Activated T-helper 1 cell treated with anti-CD3 and anti-CD28 coated beads, Interleukin-12 subunit alpha, Interleukin-12 subunit beta, Interleukin-2, Interleukin-4 antibody, amounts not matched to agents 30 ng/mL and 10 ng/mL and 1 ng/mL, durations not matched to agents 14 hours and 24 hours and 36 hours (primary cell): Measurements from ENCODE around the gene RBMS3. TPM values are rescaled to one million over a fixed set of nuclear protein-coding genes. Genes with fewer than 3 reads are reported as not detected.

Experiments used
- DNase-seq: peaks from one replicate; pipeline ENCODE4 v3.0.0; 2021; ENCODE audit warnings: low spot score
- H3K27ac Mint-ChIP-seq: one replicate; pipeline ENCODE4 v1.8.0; 2021; ENCODE audit warnings: mild to moderate bottlenecking, mixed read lengths
- H3K27me3 Mint-ChIP-seq: one replicate; pipeline ENCODE4 v1.8.0; 2022; ENCODE audit warnings: mild to moderate bottlenecking, moderate library complexity, mixed read lengths; ENCODE audit not compliant: insufficient read depth
- H3K36me3 Mint-ChIP-seq: one replicate; pipeline ENCODE4 v1.8.0; 2021; ENCODE audit warnings: low read depth, mixed read lengths
- H3K4me1 Mint-ChIP-seq: one replicate; pipeline ENCODE4 v1.8.0; 2021; ENCODE audit warnings: low read depth, mixed read lengths
- H3K4me3 Mint-ChIP-seq: one replicate; pipeline ENCODE4 v1.8.0; 2021; ENCODE audit warnings: mild to moderate bottlenecking, moderate library complexity, mixed read lengths
- H3K9me3 Mint-ChIP-seq: one replicate; pipeline ENCODE4 v1.8.0; 2021; ENCODE audit warnings: mixed read lengths
- intact Hi-C: fragments of 100-400 bp; cut with micrococcal nuclease; formaldehyde crosslinking; loops from one replicate; pipeline ENCODE4 v1.15.1; 2024
- total RNA-seq: library from RNA; stranded (reverse); gene quantifications from 2 replicates; pipeline ENCODE4 v1.2.3, GENCODE V29; 2022

The RBMS3 gene
- total RNA-seq, 1 donor from 2014 or later: 3.7 TPM

DNA sequence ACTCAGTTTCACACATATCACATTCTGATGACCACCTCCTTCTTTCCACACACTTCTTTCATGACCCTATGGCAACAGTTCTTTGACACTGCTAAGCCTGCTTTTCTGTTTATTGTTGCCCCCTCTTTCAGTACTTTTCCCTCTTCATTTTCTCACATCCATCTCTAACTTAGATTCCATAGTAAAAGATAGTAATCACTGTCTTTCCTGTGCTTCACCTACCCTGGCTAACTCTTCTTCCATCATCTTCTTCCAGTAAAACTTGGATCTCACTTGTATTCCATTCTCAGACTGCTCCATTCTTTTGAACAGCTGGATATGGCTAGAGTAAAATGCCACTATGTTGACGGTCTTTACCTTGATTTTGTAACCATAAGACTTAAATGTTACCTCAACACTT lies 692.9 kb downstream of the RBMS3 start:
- intact Hi-C loops: no loop called here
- no peaks in the 10 kb centered on the region for H3K4me1 Mint-ChIP-seq
- no peaks in the 10 kb centered on the region for H3K9me3 Mint-ChIP-seq
- no peak for DNase-seq
- H3K36me3 Mint-ChIP-seq: no peaks in the 10 kb centered on the region
- no peak overlapping the region for H3K27ac Mint-ChIP-seq
- no peak overlapping the region for H3K4me3 Mint-ChIP-seq
- H3K27me3 Mint-ChIP-seq: peaks cover 4% of the 10 kb centered on the region

DNA sequence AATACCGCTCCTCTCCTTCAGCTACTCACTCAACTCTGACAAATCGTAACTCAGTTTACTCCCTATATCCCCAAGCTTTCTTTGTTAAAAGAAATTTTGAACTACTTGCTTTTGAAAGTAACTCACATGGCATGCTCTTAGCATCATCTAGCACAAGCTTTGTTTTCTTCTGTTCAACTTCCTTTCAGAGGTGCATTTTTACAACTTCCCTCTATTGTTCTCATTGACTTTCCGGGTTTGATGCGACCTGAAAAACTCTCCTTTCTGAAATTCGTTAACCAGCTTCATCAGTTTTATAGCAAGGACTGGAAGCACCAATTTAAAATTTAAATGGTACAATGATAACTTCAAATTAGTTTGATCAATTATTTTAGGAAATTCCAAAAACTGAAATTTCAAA lies 696.0 kb downstream of the RBMS3 start:
- DNase-seq: no peak
- peaks cover under 1% of the 10 kb centered on the region for H3K9me3 Mint-ChIP-seq
- peaks cover 2% of the 10 kb centered on the region for H3K27me3 Mint-ChIP-seq
- H3K27ac Mint-ChIP-seq: no peak overlapping the region
- H3K4me3 Mint-ChIP-seq: no peak overlapping the region
- intact Hi-C loops: no loop called here
- H3K4me1 Mint-ChIP-seq: no peaks in the 10 kb centered on the region
- no peaks in the 10 kb centered on the region for H3K36me3 Mint-ChIP-seq

DNA sequence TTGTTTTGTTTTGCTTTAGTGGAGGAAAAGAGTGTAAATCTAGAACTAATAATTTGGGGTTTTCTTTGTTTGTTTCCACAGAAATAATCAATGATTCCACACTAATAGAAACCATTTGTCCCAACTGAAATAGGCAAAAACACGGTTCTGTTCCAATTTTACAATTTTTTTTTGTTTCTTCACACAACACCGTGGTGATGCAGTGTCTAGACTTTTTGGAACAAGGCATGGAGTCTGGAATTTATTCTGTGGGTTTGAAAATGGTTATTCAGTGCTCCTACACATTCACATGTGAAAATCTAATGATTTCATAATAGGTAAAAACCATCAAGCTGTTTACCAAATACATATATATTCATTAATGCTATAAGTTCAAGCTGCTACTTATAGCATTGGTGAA lies 696.5 kb downstream of the RBMS3 start:
- no peaks in the 10 kb centered on the region for H3K4me1 Mint-ChIP-seq
- no peaks in the 10 kb centered on the region for H3K36me3 Mint-ChIP-seq
- no peak overlapping the region for H3K27ac Mint-ChIP-seq
- intact Hi-C loops: no loop called here
- peaks cover 2% of the 10 kb centered on the region for H3K27me3 Mint-ChIP-seq
- H3K9me3 Mint-ChIP-seq: peaks cover 5% of the 10 kb centered on the region
- H3K4me3 Mint-ChIP-seq: no peak overlapping the region
- no peak for DNase-seq

DNA sequence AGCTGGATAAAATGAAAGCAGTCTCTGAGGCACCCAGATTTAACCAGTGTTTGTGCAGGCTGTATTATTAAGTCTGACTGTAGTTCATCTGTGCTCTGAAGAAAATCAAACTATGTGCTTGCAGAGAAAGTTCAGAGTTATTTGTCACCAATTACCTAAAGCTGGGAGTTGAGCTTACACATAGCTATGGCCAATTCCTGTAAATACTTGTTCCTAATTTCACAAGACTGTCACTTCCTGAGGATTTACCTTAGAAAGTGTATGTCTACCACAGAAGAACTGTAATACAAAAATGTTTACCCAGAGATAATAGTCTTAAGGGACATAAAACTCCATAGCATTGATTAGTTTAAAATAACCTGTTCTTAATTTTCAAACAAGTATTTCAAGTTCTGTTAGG lies 697.2 kb downstream of the RBMS3 start:
- Mint-ChIP-seq H3K4me3 (no peak overlapping the region), H3K4me1 (no peaks in the 10 kb centered on the region), H3K27me3 (peaks cover 2% of the 10 kb centered on the region), H3K36me3 (no peaks in the 10 kb centered on the region), H3K27ac (no peak overlapping the region), H3K9me3 (peaks cover 9% of the 10 kb centered on the region)
- intact Hi-C loops: no loop called here
- no peak for DNase-seq

DNA sequence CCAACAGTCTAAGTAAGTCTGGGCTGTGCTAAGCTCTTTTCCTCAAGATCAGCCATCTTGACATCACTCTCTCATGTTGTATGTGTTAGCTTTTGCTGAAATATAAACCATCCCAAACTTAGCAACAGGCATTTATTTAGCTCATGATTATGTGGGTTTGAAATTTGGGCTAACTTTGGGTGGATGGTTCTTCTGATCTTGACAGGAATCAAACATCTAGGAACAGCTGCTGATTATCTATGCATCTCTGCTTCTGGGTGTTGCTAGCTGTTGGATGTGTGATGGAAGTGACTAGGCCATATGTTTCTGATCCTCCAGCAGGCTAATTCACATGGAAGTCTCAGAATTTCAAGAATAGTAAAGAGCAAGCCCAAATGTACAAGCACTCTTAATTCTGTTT lies 710.3 kb downstream of the RBMS3 start:
- no peak overlapping the region for H3K27ac Mint-ChIP-seq
- peaks cover 2% of the 10 kb centered on the region for H3K27me3 Mint-ChIP-seq
- no peak overlapping the region for H3K4me3 Mint-ChIP-seq
- no peaks in the 10 kb centered on the region for H3K36me3 Mint-ChIP-seq
- no peak for DNase-seq
- H3K9me3 Mint-ChIP-seq: no peaks in the 10 kb centered on the region
- intact Hi-C loops: no loop called here
- no peaks in the 10 kb centered on the region for H3K4me1 Mint-ChIP-seq

DNA sequence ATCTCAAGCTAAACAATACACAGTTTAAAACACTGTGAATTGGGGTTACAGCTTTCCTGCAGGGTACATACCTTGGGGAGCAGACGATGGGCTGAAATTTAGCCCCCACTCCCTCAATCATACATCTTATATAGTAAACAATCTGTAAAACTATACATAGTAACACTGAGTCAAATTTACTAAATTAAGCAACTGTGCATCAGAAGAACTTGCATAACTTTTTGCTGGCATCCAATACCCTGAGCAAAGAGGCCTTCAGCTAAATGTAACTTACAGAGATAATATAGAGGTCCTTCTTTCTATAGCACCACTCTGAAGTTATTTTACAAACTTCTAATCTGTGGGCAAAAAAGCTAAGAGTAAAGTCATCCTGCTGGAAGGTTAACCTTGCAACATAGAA lies 721.9 kb downstream of the RBMS3 start:
- peaks cover 3% of the 10 kb centered on the region for H3K27me3 Mint-ChIP-seq
- no peak overlapping the region for H3K4me3 Mint-ChIP-seq
- no peaks in the 10 kb centered on the region for H3K9me3 Mint-ChIP-seq
- no peaks in the 10 kb centered on the region for H3K36me3 Mint-ChIP-seq
- no peak for DNase-seq
- peaks cover 3% of the 10 kb centered on the region for H3K4me1 Mint-ChIP-seq
- no peak overlapping the region for H3K27ac Mint-ChIP-seq
- intact Hi-C loops: no loop called here

DNA sequence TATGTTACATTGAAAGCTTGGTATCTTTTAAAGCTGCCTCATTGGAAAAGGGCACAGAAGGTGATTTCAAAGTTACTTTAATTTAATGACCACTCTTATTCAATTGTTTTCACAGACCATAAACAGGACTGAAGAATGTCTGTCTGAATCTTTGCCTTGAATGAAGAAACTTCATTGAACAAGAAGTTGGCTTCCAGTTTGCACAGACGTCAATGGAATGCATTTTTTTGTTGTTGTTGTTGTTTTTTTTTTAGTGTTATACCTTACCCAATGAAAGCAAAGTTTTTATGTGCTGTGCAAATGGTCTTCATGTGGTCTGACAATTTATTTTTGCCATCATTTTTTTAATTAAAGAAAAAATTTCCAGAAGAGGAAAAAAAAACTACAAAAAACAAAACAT lies 722.9 kb downstream of the RBMS3 start:
- DNase-seq: no peak
- H3K27ac Mint-ChIP-seq: no peak overlapping the region
- peaks cover 3% of the 10 kb centered on the region for H3K27me3 Mint-ChIP-seq
- H3K9me3 Mint-ChIP-seq: no peaks in the 10 kb centered on the region
- peaks cover 3% of the 10 kb centered on the region for H3K4me1 Mint-ChIP-seq
- H3K36me3 Mint-ChIP-seq: no peaks in the 10 kb centered on the region
- no peak overlapping the region for H3K4me3 Mint-ChIP-seq
- intact Hi-C loops: no loop called here

DNA sequence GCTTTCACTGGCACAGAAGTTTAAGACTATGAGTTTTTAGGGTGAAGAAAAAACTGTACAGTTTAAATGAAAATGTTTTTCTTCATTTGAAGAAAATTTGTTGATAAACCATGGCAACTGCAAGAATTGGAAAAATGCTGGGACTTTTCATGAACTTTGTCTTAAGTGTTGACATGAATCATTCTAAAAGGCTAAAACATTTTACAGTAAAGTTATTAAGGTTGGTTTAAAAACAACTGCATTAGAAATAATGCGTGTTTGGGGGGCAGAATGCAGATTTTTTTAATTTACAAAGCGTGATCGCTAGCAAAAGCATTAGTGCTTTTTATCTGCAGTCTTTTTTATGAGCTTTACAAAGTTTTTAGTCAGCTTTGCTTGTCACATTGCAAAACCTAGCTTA lies 723.6 kb downstream of the RBMS3 start:
- Mint-ChIP-seq H3K27me3 (peaks cover 3% of the 10 kb centered on the region), H3K4me3 (no peak overlapping the region), H3K9me3 (no peaks in the 10 kb centered on the region), H3K36me3 (no peaks in the 10 kb centered on the region), H3K27ac (no peak overlapping the region), H3K4me1 (peaks cover 3% of the 10 kb centered on the region)
- intact Hi-C loops: no loop called here
- no peak for DNase-seq

DNA sequence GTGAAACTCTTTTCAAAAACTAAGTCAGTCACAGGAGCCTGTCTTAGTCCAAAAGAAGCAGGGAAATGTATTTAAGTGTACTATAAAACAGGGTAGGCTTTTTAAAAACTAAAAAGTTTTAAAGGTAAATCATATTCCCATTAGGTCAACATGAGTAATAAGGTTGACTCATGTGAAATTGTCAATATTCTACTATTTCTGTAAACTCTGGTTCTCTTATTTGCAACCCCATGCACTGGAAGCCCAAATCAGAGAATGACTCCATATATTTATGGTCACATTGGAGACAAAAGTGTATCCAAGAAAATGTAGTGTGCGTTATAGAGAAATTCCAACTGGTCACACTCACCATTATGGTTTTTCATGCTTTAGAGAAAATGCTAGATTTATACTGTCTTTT lies 725.2 kb downstream of the RBMS3 start:
- Mint-ChIP-seq H3K4me3 (no peak overlapping the region), H3K9me3 (no peaks in the 10 kb centered on the region), H3K27ac (no peak overlapping the region), H3K27me3 (peaks cover 3% of the 10 kb centered on the region), H3K36me3 (no peaks in the 10 kb centered on the region), H3K4me1 (peaks cover 3% of the 10 kb centered on the region)
- intact Hi-C loops: no loop called here
- DNase-seq: no peak

DNA sequence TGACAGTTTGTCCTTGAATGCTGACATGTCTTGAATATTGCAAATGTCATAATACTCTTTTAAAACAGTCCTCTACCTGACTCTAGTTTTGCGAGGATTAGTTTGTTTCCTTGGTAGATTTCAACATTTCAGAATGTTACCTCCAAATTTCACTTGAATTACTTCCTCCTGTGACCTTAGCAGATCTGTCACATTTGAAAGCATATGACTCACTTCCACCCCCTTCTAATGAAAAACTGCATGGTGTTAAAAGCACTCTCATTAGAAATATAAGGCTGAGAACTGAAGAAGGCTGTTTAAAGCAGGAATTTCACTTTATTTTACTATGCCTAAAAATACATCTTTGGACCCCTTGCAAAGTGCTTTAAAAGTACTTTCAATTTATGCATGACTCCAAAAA lies 726.8 kb downstream of the RBMS3 start:
- H3K27ac Mint-ChIP-seq: no peak overlapping the region
- H3K27me3 Mint-ChIP-seq: peaks cover 3% of the 10 kb centered on the region
- no peaks in the 10 kb centered on the region for H3K36me3 Mint-ChIP-seq
- H3K9me3 Mint-ChIP-seq: no peaks in the 10 kb centered on the region
- no peak overlapping the region for H3K4me3 Mint-ChIP-seq
- H3K4me1 Mint-ChIP-seq: peaks cover 3% of the 10 kb centered on the region
- no peak for DNase-seq
- intact Hi-C loops: no loop called here

DNA sequence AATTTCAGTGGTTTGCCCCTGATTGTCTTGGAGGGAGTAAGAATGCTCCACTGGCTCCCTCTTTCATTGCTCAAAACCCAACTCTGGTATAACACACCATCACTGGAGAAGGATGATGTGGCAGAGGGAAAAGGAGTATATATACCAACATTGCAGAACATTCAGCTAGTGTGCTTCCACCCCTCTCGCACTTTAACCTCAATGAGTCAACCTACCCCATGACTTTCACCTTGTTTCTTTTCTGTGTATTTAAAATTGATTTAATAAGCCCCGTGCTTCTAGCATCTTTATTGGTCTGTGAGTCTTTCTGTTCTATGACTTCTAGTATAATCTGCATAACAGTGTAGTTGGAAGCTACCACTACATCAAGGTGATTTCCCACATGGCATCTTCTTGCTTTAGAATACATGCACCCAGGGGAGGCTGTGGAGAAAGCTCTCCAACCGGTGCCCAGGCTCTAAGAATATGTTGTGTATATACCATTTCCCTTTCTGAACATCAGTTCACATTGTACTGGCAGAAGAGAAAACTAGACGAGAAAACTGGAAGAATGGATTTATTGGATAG lies 730.4 kb downstream of the RBMS3 start:
- H3K36me3 Mint-ChIP-seq: no peaks in the 10 kb centered on the region
- no peak for DNase-seq
- H3K27ac Mint-ChIP-seq: no peak overlapping the region
- H3K4me3 Mint-ChIP-seq: no peak overlapping the region
- no peaks in the 10 kb centered on the region for H3K9me3 Mint-ChIP-seq
- intact Hi-C loops: loop anchor here (10.0 kb wide), 1 partner anchor 1097 kb away; no protein-coding TSS in a partner anchor
- H3K4me1 Mint-ChIP-seq: peaks cover 3% of the 10 kb centered on the region
- H3K27me3 Mint-ChIP-seq: peaks cover 4% of the 10 kb centered on the region

DNA sequence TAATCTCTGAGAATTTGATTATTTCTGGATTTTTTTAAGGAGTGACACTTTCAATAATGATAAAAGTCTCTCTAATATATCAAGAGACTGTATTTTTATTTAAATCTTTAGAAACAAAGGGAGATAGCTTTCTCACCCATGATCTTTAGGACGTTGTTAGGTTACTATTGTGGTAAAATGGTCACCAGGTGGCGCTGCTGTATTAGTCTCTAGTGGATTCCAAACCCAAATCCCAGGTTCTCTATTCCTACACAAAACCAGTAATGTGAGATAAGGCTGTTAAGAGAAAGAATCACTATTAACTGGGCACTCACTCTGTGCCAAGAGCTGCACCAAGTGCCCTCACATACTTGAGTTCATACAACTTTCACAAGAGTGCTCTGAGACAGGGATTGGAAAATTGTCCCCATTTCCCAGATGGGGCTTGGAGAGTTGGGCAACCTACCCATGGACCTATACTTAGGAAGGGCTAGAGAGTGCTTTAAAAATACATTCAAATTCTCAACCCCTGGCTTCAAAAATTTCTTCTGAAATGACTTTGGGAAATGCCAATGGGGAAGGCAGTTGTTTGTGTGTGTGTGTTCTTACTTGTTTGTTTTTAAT lies 732.2 kb downstream of the RBMS3 start:
- peaks cover 5% of the 10 kb centered on the region for H3K27me3 Mint-ChIP-seq
- no peak overlapping the region for H3K27ac Mint-ChIP-seq
- intact Hi-C loops: loop anchor here (1.0 to 10.0 kb wide), 2 partner anchors 738 to 1098 kb away; no protein-coding TSS in a partner anchor
- peak; percentile 3 for DNase-seq
- H3K36me3 Mint-ChIP-seq: no peaks in the 10 kb centered on the region
- no peak overlapping the region for H3K4me3 Mint-ChIP-seq
- no peaks in the 10 kb centered on the region for H3K4me1 Mint-ChIP-seq
- H3K9me3 Mint-ChIP-seq: no peaks in the 10 kb centered on the region

DNA sequence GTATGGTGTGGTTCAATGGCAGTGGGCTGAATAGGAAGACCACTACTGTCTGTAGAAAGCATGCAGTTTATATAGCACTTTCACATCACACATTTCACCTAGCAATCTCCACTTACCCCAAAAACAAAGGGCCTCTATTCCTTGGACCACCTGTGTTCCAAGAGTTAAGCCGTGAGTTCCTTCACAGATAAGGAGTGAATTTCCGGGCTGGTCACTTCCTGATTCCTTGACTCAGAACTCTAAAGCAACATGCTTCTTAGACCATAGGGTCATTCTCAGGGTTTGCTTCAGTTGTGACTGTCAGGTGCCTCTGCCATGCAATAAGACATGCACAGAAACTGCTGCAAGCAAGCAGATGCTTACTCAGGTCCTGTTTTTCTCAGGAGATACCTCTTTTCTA lies 737.0 kb downstream of the RBMS3 start:
- Mint-ChIP-seq H3K27ac (no peak overlapping the region), H3K36me3 (no peaks in the 10 kb centered on the region), H3K9me3 (no peaks in the 10 kb centered on the region), H3K4me3 (no peak overlapping the region), H3K27me3 (peaks cover 17% of the 10 kb centered on the region), H3K4me1 (no peaks in the 10 kb centered on the region)
- intact Hi-C loops: loop anchor here (10.0 kb wide), 1 partner anchor 1103 kb away; no protein-coding TSS in a partner anchor
- no peak for DNase-seq

DNA sequence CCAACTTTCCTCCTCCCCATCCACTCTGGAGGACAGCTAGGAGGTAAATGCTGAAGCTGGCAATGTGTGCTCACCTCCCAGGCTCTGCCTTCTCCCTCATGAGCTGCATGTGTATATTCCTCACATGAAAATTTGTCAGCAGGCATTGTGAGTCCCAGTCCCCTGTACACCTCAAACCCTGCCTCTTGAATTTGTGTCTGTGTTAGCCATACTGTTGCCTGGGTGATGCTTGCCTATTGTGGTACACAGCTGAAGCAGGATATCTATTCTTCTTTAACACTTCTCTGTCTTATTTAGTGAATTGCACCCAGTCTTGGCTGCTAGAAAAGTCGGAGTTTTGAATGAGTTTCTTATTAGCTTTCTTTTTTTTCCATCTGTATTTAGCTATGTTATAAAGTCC lies 739.5 kb downstream of the RBMS3 start:
- no peaks in the 10 kb centered on the region for H3K4me1 Mint-ChIP-seq
- H3K9me3 Mint-ChIP-seq: no peaks in the 10 kb centered on the region
- no peaks in the 10 kb centered on the region for H3K36me3 Mint-ChIP-seq
- intact Hi-C loops: no loop called here
- H3K27me3 Mint-ChIP-seq: peaks cover 15% of the 10 kb centered on the region
- H3K27ac Mint-ChIP-seq: no peak overlapping the region
- no peak overlapping the region for H3K4me3 Mint-ChIP-seq
- DNase-seq: no peak
